WERI-Rb-1 (cell line): ENCODE data around the gene BDH2.

Source experiments
- DNase-seq: peaks from one replicate; pipeline ENCODE4 v3.0.0-alpha.2; 2020
- H3K27ac ChIP-seq: fragments of 250-450 bp; sonication (Bioruptor Pico); 2 replicates; pipeline ENCODE4 v1.5.1; 2020; ENCODE audit warnings: mild to moderate bottlenecking, moderate library complexity
- H3K27me3 ChIP-seq: fragments of 250-450 bp; sonication (Bioruptor Pico); 2 replicates; pipeline ENCODE4 v1.5.1; 2021; ENCODE audit warnings: mild to moderate bottlenecking, low read depth, moderate library complexity; ENCODE audit not compliant: insufficient read depth, severe bottlenecking
- H3K36me3 ChIP-seq: fragments of 250-450 bp; sonication (Bioruptor Pico); 2 replicates; pipeline ENCODE4 v1.5.1; 2020; ENCODE audit warnings: mild to moderate bottlenecking, moderate library complexity
- H3K4me3 ChIP-seq: 2 replicates; pipeline ENCODE4 v1.5.1; 2011; ENCODE audit warnings: low read depth, mild to moderate bottlenecking, control low read depth, low read length
- H3K9me3 ChIP-seq: fragments of 250-450 bp; sonication (Bioruptor Pico); 2 replicates; pipeline ENCODE4 v1.5.1; 2021; ENCODE audit warnings: mild to moderate bottlenecking, moderate library complexity; ENCODE audit not compliant: severe bottlenecking
- CTCF ChIP-seq: IDR thresholded peaks from 2 replicates; pipeline ENCODE4 v1.5.1; 2011; ENCODE audit warnings: low read depth, mild to moderate bottlenecking, control low read depth, inconsistent platforms, low read length

The BDH2 gene

DNA sequence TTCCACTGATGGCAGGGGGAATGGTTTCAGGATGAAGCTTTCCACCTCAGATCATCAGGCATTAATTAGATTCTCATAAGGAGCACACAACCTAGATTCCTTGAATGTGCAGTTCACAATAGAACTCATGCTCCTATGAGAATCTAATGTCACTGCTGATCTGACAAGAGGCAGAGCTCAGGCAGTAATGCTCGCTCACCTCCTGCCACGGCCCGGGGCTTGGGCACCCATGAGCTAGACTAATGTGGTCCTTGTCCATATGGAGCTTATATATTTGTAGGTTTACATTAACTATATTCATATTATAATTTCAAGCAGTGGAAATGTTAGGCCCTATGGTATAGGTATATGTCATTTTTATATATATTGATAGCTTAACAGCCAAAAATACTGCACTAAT, 47.5 kb downstream of the BDH2 start:
- no peak overlapping the region for H3K4me3 ChIP-seq
- H3K27me3 ChIP-seq: no peaks in the 10 kb centered on the region
- H3K36me3 ChIP-seq: no peaks in the 10 kb centered on the region; the same call in 1 of the 2 replicates
- TF ChIP-seq CTCF: no peak
- H3K27ac ChIP-seq: no peak overlapping the region
- no peak for DNase-seq
- no peaks in the 10 kb centered on the region for H3K9me3 ChIP-seq

DNA sequence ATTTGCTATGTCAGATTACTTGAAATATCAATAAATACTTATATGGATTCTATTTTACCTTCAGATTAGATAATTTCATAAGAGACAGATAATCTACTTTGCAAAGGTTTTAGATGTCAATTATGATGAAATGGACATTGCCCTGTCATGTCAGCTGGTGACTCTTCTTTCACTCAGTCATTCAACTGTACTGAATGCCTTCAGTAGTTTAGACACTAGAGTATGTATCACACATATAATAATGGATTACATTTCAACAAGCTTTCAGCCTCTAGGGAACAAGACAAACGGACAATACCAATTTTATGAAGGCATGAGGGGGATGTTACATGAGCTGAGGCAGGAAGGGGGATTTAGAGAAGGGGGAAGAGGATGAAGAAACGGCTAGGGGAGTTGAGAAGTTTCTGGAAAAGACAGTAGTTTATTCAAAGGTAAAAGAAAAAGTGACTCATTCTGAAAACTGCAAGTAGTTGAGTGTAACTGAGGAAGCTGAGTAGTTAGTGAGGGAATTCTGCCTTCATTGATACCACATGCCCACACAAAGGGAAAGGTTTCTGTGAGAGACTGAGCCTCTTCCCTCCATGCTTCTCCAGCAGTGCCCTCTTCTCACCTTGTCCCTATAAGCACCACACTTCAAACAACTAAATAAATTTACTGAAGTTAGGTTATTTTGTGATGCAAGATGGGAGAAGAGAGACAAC, 48.7 kb downstream of the BDH2 start:
- TF ChIP-seq CTCF: no peak
- no peaks in the 10 kb centered on the region for H3K27me3 ChIP-seq
- no peak overlapping the region for H3K4me3 ChIP-seq
- no peaks in the 10 kb centered on the region; the same call in 1 of the 2 replicates for H3K36me3 ChIP-seq
- DNase-seq: no peak
- no peaks in the 10 kb centered on the region for H3K9me3 ChIP-seq
- no peak overlapping the region for H3K27ac ChIP-seq

GRCh38 chr4:103046416-103047290, 53.0 kb downstream of the BDH2 start:
- Histone ChIP-seq H3K27ac (no peak overlapping the region), H3K36me3 (no peaks in the 10 kb centered on the region; the same call in 1 of the 2 replicates), H3K4me3 (no peak overlapping the region), H3K27me3 (no peaks in the 10 kb centered on the region), H3K9me3 (no peaks in the 10 kb centered on the region)
- DNase-seq: peak; percentile 52
- peak; percentile 80 for TF ChIP-seq CTCF

DNA sequence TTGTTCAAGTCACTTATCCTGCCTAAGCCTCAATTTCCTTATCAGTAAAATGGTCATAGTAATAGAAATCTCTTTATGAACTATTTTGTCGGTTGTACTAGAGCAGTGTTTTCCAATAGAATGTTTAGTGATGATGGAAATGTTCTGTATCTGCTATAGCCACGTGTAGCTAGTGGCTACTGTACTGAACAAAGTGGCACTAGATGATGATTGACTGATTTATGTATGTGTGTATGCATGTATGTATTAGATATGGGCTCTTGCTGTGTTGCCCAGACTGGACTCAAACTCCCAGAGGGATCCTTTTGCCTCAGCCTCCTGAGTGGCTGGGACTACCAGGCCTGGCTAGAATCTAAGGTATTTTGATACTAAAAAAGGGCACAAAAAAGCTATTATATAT, 55.5 kb downstream of the BDH2 start:
- H3K9me3 ChIP-seq: no peaks in the 10 kb centered on the region
- no peak for TF ChIP-seq CTCF
- no peak overlapping the region for H3K27ac ChIP-seq
- no peak overlapping the region for H3K4me3 ChIP-seq
- no peak for DNase-seq
- no peaks in the 10 kb centered on the region; the same call in 1 of the 2 replicates for H3K36me3 ChIP-seq
- H3K27me3 ChIP-seq: no peaks in the 10 kb centered on the region

GRCh38 chr4:103036169-103036568, 63.5 kb downstream of the BDH2 start:
- no peak overlapping the region for H3K4me3 ChIP-seq
- H3K27me3 ChIP-seq: no peaks in the 10 kb centered on the region
- H3K9me3 ChIP-seq: peaks cover 2% of the 10 kb centered on the region
- H3K36me3 ChIP-seq: no peaks in the 10 kb centered on the region
- H3K27ac ChIP-seq: no peak overlapping the region
- TF ChIP-seq CTCF: no peak
- no peak for DNase-seq
